ENCODE measurements around the gene PCDHGB3.
"Not testable (repeated sequence)": the region's sequence is repeated elsewhere in the genome, so short reads cannot be mapped to it uniquely, and the experiment has no call there.

PCDHGB3 gene

GRCh38 chr5:141411575-141411974 is 41.5 kb downstream of the PCDHGB3 start:
- POLR2A ChIA-PET: no interaction called here
- no peak overlapping the region for H3K4me3 ChIP-seq (ENCODE audit: low read depth, low read length)
- CTCF ChIA-PET: interaction anchor here (3.1 to 16.4 kb wide), 4 partner anchors 10 to 156 kb away, joined by 30 to 288 read pairs (median 78); partner anchors contain the start of gene PCDHGA11
- DNase-seq (ENCODE audit: low read depth, low spot score): no peak
- TF ChIP-seq, protein P1, sequence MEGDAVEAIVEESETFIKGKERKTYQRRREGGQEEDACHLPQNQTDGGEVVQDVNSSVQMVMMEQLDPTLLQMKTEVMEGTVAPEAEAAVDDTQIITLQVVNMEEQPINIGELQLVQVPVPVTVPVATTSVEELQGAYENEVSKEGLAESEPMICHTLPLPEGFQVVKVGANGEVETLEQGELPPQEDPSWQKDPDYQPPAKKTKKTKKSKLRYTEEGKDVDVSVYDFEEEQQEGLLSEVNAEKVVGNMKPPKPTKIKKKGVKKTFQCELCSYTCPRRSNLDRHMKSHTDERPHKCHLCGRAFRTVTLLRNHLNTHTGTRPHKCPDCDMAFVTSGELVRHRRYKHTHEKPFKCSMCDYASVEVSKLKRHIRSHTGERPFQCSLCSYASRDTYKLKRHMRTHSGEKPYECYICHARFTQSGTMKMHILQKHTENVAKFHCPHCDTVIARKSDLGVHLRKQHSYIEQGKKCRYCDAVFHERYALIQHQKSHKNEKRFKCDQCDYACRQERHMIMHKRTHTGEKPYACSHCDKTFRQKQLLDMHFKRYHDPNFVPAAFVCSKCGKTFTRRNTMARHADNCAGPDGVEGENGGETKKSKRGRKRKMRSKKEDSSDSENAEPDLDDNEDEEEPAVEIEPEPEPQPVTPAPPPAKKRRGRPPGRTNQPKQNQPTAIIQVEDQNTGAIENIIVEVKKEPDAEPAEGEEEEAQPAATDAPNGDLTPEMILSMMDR (IDR thresholded peaks at IDR 0.05; ENCODE audit: insufficient read depth, low read length, missing control alignments): no peak

- TF ChIP-seq, protein P1 (IDR thresholded peaks at IDR 0.05; ENCODE audit: insufficient read depth, low read length, missing control alignments): peak; percentile 48
These were observed 43.0 kb downstream of the PCDHGB3 start, which contains the start of gene PCDHGA10 for GRCh38 chr5:141412854-141413539. TSS of gene PCDHGA10 (plus strand) at chr5:141412987. CDS start at chr5:141413176, 189 bp downstream.

DNA sequence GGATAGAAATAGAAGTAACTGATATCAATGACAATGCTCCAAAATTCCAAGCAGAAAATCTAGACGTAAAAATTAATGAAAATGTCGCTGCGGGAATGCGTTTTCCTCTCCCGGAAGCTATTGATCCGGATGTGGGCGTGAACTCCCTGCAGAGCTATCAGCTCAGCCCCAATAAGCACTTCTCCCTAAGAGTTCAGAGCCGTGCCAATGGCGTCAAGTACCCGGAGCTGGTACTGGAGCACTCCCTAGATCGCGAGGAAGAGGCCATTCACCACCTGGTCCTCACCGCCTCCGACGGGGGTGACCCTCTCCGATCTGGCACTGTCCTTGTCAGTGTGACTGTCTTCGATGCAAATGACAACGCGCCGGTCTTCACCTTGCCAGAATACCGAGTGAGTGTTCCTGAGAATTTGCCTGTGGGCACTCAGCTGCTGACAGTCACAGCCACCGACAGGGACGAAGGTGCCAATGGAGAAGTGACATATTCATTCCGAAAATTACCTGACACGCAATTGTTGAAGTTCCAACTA is 43.6 kb downstream of the PCDHGB3 start:
- ChIA-PET POLR2A (no interaction called here), CTCF (interaction anchor here (0.6 to 16.4 kb wide), 27 partner anchors 8 to 214 kb away, joined by 3 to 295 read pairs (median 7); partner anchors contain the start of genes PCDHB11, PCDHGA1, PCDHGA11 and PCDHGA12)
- peak overlapping the region; percentile 53 for H3K4me3 ChIP-seq (ENCODE audit: low read depth, low read length)
- no peak for DNase-seq (ENCODE audit: low read depth, low spot score)
- TF ChIP-seq, protein P1 (IDR thresholded peaks at IDR 0.05; ENCODE audit: insufficient read depth, low read length, missing control alignments): no peak

More at GRCh38 chr5:141412854-141413539, 43.0 kb downstream of the PCDHGB3 start, which contains the start of gene PCDHGA10:
- peak within 1 kb of the TSS; percentile 53 for H3K4me3 ChIP-seq (ENCODE audit: low read depth, low read length)
- no peak for DNase-seq (ENCODE audit: low read depth, low spot score)
- CTCF ChIA-PET: interaction anchor here (0.7 to 16.4 kb wide), 29 partner anchors 8 to 162 kb away, joined by 3 to 295 read pairs (median 6); partner anchors contain the start of genes PCDHGA1, PCDHGA11, PCDHGA12 and PCDHGA5
- POLR2A ChIA-PET: interaction anchor here (0.6 to 0.9 kb wide), 2 partner anchors 111 to 148 kb away, joined by 4 to 5 read pairs; no protein-coding TSS in a partner anchor

- H3K4me3 ChIP-seq (ENCODE audit: low read depth, low read length); POLR2A ChIA-PET; DNase-seq (ENCODE audit: low read depth, low spot score): not testable (repeated sequence)
- CTCF ChIA-PET: interaction anchor here (0.6 to 16.4 kb wide), 15 partner anchors 12 to 215 kb away, joined by 3 to 295 read pairs (median 11); partner anchors contain the start of genes PCDHB11, PCDHGA12, PCDHGA9 and PCDHGB1
These were observed 44.7 kb downstream of the PCDHGB3 start for GRCh38 chr5:141414548-141415274.

DNA sequence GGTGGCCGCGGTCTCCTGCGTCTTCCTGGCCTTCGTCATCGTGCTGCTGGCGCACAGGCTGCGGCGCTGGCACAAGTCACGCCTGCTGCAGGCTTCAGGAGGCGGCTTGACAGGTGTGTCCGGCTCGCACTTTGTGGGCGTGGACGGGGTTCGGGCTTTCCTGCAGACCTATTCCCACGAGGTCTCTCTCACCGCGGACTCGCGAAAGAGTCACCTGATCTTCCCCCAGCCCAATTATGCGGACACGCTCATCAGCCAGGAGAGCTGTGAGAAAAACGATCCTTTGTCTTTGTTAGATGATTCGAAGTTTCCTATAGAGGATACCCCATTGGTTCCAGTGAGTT is 45.2 kb downstream of the PCDHGB3 start:
- POLR2A ChIA-PET; H3K4me3 ChIP-seq (ENCODE audit: low read depth, low read length); DNase-seq (ENCODE audit: low read depth, low spot score): not testable (repeated sequence)
- CTCF ChIA-PET: interaction anchor here (1.5 to 16.4 kb wide), 7 partner anchors 15 to 152 kb away, joined by 3 to 303 read pairs (median 196); partner anchors contain the start of genes PCDHGA12 and PCDHGB5

DNA sequence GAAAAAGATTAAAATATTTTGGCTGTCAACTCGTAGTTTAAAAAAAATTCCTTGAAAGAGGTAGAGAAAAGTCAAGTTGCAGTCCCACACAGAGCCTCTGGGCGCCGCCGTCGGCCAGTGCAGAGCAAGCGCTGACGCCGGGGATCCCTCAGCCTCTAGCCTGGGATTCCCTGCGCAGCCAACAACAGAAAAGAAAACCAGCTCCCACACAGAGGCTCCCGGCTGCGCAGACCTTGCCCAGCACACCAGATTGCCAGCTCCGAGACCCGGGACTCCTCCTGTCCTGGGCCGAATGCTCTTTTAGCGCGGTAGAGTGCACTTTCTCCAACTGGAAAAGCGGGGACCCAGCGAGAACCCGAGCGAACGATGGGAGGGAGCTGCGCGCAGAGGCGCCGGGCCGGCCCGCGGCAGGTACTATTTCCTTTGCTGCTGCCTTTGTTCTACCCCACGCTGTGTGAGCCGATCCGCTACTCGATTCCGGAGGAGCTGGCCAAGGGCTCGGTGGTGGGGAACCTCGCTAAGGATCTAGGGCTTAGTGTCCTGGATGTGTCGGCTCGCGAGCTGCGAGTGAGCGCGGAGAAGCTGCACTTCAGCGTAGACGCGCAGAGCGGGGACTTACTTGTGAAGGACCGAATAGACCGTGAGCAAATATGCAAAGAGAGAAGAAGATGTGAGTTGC is 47.6 kb downstream of the PCDHGB3 start, which contains the start of gene PCDHGB7:
TSS of gene PCDHGB7 (plus strand) at position 184 of the 679 bp plus-strand sequence. CDS start at position 367, 183 bp downstream.
- POLR2A ChIA-PET: interaction anchor here (1.0 kb wide), 2 partner anchors 140 to 146 kb away, joined by 4 read pairs; no protein-coding TSS in a partner anchor
- TF ChIP-seq, protein P1 (IDR thresholded peaks at IDR 0.05; ENCODE audit: insufficient read depth, low read length, missing control alignments): peak; percentile 71
- not testable (repeated sequence) for DNase-seq (ENCODE audit: low read depth, low spot score)
- peak within 1 kb of the TSS; percentile 54 for H3K4me3 ChIP-seq (ENCODE audit: low read depth, low read length)
- CTCF ChIA-PET: interaction anchor here (0.6 to 16.4 kb wide), 28 partner anchors 10 to 186 kb away, joined by 3 to 303 read pairs (median 4); partner anchors contain the start of genes PCDHGA1, PCDHGA12, PCDHGA5 and PCDHGA6
